Keratinocyte (primary cell): Measurements from ENCODE around the gene ABCC6. TPM values are rescaled to one million over a fixed set of nuclear protein-coding genes. Genes with fewer than 3 reads are reported as not detected.

Experiments
- DNase-seq: peaks from one replicate; pipeline ENCODE4 v3.0.0-alpha.2; 2011; ENCODE audit warnings: low read depth, missing footprints, low spot score
- FAIRE-seq: peaks from 2 replicates; lab custom pipeline; 2011; peaks lifted over from hg19 to GRCh38; lab: Jason Lieb, UNC
- H2AFZ ChIP-seq: 2 replicates; pipeline ENCODE4 v1.6.0; 2012; ENCODE audit warnings: low read length, control low read depth, inconsistent platforms; ENCODE audit not compliant: control insufficient read depth
- H3K27ac ChIP-seq: 2 replicates; pipeline ENCODE4 v1.5.1; 2011; ENCODE audit warnings: low read length; ENCODE audit not compliant: control insufficient read depth, insufficient read depth
- H3K27me3 ChIP-seq: 3 replicates; pipeline ENCODE4 v1.6.0; 2011; ENCODE audit warnings: low read length; ENCODE audit not compliant: control insufficient read depth, insufficient read depth; ENCODE audit errors: extremely low read depth
- H3K36me3 ChIP-seq, 2 experiments: 2 replicates in 1 of 2; 3 replicates in 1 of 2; pipeline ENCODE4 v1.5.1; 2011; ENCODE audit warnings: low read length in 2 of 2, mild to moderate bottlenecking in 1 of 2; ENCODE audit not compliant: control insufficient read depth in 2 of 2, insufficient read depth in 2 of 2; ENCODE audit errors: extremely low read depth in 1 of 2
- H3K4me1 ChIP-seq: 3 replicates; pipeline ENCODE4 v1.5.1; 2011; ENCODE audit warnings: low read length; ENCODE audit not compliant: control insufficient read depth, insufficient read depth; ENCODE audit errors: extremely low read depth
- H3K4me2 ChIP-seq: 3 replicates; pipeline ENCODE4 v1.6.0; 2011; ENCODE audit warnings: low read depth, low read length; ENCODE audit not compliant: control insufficient read depth, insufficient read depth; ENCODE audit errors: extremely low read depth
- H3K4me3 ChIP-seq, 3 experiments: fragments of 200-600 bp in 1 of 3; sonication (generic) in 1 of 3; 2 replicates in 2 of 3; 3 replicates in 1 of 3; pipeline ENCODE4 v1.5.1; 2011 to 2016; ENCODE audit warnings: low read length in 3 of 3, mild to moderate bottlenecking in 3 of 3, control low read depth in 2 of 3, inconsistent platforms in 1 of 3, low read depth in 1 of 3, mixed read lengths in 1 of 3, mixed run types in 1 of 3, moderate library complexity in 1 of 3; ENCODE audit not compliant: control insufficient read depth in 2 of 3, insufficient read depth in 2 of 3; ENCODE audit errors: extremely low read depth in 1 of 3
- H3K79me2 ChIP-seq: 2 replicates; pipeline ENCODE4 v1.6.0; 2012; ENCODE audit warnings: low read length; ENCODE audit not compliant: control insufficient read depth, insufficient read depth
- H3K9ac ChIP-seq: 3 replicates; pipeline ENCODE4 v1.6.0; 2011; ENCODE audit warnings: low read length; ENCODE audit not compliant: control insufficient read depth, insufficient read depth; ENCODE audit errors: extremely low read depth
- H3K9me1 ChIP-seq: 3 replicates; pipeline ENCODE4 v1.6.0; 2011; ENCODE audit warnings: low read length; ENCODE audit not compliant: control insufficient read depth, insufficient read depth; ENCODE audit errors: extremely low read depth
- H3K9me3 ChIP-seq: 2 replicates; pipeline ENCODE4 v1.5.1; 2012; ENCODE audit warnings: low read depth, low read length; ENCODE audit not compliant: control insufficient read depth
- H4K20me1 ChIP-seq: 3 replicates; pipeline ENCODE4 v1.6.0; 2011; ENCODE audit warnings: low read length; ENCODE audit not compliant: control insufficient read depth, insufficient read depth; ENCODE audit errors: extremely low read depth
- EZH2 ChIP-seq: IDR thresholded peaks from one replicate; pipeline ENCODE4 v1.6.1; 2012; ENCODE audit warnings: inconsistent platforms, mild to moderate bottlenecking, low read length, moderate library complexity
- dilution Hi-C: fragments of 300-500 bp; cut with MboI; formaldehyde crosslinking; loops from one replicate; pipeline ENCODE4 v1.7.0; 2020; ENCODE audit warnings: low sequenced_read_pairs; ENCODE audit not compliant: extremely low pct_ligation_motif_present
- polyA plus RNA-seq, 5 experiments: library from polyadenylated mRNA; depleted of rRNA in 3 of 5; stranded (reverse) in 3 of 5; stranded (forward) in 1 of 5; unstranded in 1 of 5; fragments of >200 nt; gene quantifications; 1 replicate in 1 of 5; 2 replicates in 3 of 5; 3 replicates in 1 of 5; pipeline versions ENCODE4 v1.2.1 to v1.2.3, GENCODE V29; 2011 to 2012; ENCODE audit warnings: missing spikeins in 2 of 5, low read depth in 1 of 5, low replicate concordance in 1 of 5
- TF ChIP-seq, protein P1 (sequence below), 3 experiments: IDR thresholded peaks in 1 of 3; conservative IDR thresholded peaks in 1 of 3; optimal IDR thresholded peaks in 1 of 3; 2 replicates in 2 of 3; 3 replicates in 1 of 3; pipeline versions ENCODE3 to v1.5.1; 2011; ENCODE audit warnings: low read length in 3 of 3, mild to moderate bottlenecking in 3 of 3, moderate library complexity in 2 of 3, control low read depth in 1 of 3, inconsistent platforms in 1 of 3; ENCODE audit not compliant: insufficient read depth in 2 of 3; ENCODE audit errors: extremely low read depth in 1 of 3

The ABCC6 gene
- polyA plus RNA-seq, 1 donor (not counting 4 experiments of a cell fraction or from before 2014, with no cell fraction given) = not detected

DNA sequence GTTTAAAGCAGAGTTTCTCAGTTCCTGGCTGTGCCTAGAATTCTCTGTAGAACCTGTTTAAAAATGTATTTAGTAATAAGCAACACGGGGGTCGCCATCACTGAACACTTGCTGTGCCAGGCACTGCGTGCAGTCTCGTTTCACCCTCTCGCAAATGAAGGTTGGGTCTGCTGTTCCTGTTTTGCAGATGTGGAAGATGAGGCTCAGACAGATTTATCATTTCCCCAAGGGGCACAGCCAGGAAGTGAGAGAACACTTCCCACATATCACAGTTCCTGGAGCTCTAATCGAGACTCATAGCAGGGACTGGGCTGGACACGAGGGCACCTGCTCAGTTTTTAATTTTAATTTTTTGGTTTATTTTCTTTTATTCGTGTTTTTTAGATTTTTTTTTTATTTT is 122.7 kb downstream of the ABCC6 start:
- no peak for DNase-seq
- Histone ChIP-seq H3K9me3 (no peaks in the 10 kb centered on the region), H2AFZ (no peak overlapping the region), H3K79me2 (no peaks in the 10 kb centered on the region), H3K9ac (no peak overlapping the region), H3K4me1 (no peaks in the 10 kb centered on the region), H3K9me1 (no peaks in the 10 kb centered on the region), H3K4me3 (no peak overlapping the region), H3K36me3 (peaks cover 24 to 29% of the 10 kb centered on the region in 2 experiments), H3K4me2 (no peak overlapping the region), H3K27ac (no peak overlapping the region), H4K20me1 (no peaks in the 10 kb centered on the region), H3K27me3 (no peaks in the 10 kb centered on the region)
- no peak for FAIRE-seq
- dilution Hi-C loops = no loop called here
- no peak for TF ChIP-seq EZH2
- TF ChIP-seq, protein P1, sequence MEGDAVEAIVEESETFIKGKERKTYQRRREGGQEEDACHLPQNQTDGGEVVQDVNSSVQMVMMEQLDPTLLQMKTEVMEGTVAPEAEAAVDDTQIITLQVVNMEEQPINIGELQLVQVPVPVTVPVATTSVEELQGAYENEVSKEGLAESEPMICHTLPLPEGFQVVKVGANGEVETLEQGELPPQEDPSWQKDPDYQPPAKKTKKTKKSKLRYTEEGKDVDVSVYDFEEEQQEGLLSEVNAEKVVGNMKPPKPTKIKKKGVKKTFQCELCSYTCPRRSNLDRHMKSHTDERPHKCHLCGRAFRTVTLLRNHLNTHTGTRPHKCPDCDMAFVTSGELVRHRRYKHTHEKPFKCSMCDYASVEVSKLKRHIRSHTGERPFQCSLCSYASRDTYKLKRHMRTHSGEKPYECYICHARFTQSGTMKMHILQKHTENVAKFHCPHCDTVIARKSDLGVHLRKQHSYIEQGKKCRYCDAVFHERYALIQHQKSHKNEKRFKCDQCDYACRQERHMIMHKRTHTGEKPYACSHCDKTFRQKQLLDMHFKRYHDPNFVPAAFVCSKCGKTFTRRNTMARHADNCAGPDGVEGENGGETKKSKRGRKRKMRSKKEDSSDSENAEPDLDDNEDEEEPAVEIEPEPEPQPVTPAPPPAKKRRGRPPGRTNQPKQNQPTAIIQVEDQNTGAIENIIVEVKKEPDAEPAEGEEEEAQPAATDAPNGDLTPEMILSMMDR (optimal IDR thresholded peaks at IDR 0.05 in 1 of 3, IDR thresholded peaks at IDR 0.05 in 1 of 3, conservative IDR thresholded peaks at IDR 0.05 in 1 of 3; ENCODE audit: extremely low read depth in 1 of 3, insufficient read depth in 2 of 3, low read length in 3 of 3) = no peak

DNA sequence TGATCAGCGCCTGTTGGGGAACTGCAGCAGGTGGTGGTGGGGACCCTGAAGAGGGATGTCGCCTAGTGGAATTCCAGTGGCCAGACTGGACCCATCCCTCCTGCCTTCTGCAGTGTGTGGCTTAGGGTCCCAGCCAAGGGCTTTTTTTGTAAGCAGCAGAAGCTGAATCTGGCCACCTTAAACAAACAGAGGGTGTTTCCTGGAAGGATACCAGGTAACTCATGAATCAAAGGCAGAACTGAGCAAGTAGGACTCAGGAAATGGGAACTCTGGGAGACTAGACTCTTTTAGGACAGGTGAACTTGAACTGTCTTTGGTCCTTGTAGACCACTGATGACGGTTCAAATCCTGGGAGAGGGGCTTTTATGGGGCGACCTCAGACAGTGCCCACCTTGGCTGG is 124.0 kb downstream of the ABCC6 start:
- DNase-seq = no peak

More for the DNA sequence above, 124.0 kb downstream of the ABCC6 start:
- no peaks in the 10 kb centered on the region for H3K79me2 ChIP-seq
- TF ChIP-seq, protein P1 (optimal IDR thresholded peaks at IDR 0.05 in 1 of 3, IDR thresholded peaks at IDR 0.05 in 1 of 3, conservative IDR thresholded peaks at IDR 0.05 in 1 of 3; ENCODE audit: extremely low read depth in 1 of 3, insufficient read depth in 2 of 3, low read length in 3 of 3) = no peak
- no peak overlapping the region for H3K4me2 ChIP-seq
- no peak overlapping the region for H3K27ac ChIP-seq
- H3K9ac ChIP-seq = no peak overlapping the region
- no peaks in the 10 kb centered on the region for H4K20me1 ChIP-seq
- no peak for FAIRE-seq
- H3K27me3 ChIP-seq = no peaks in the 10 kb centered on the region
- H3K4me3 ChIP-seq = no peak overlapping the region
- peaks cover 19 to 28% of the 10 kb centered on the region in 2 experiments for H3K36me3 ChIP-seq
- H3K9me1 ChIP-seq = no peaks in the 10 kb centered on the region
- H3K4me1 ChIP-seq = no peaks in the 10 kb centered on the region
- no peaks in the 10 kb centered on the region for H3K9me3 ChIP-seq
- dilution Hi-C loops = no loop called here
- no peak overlapping the region for H2AFZ ChIP-seq

Other genes starting within 250 kb of the ABCC6 start
- 20.7 to 46.0 TPM (median 28.8 TPM) in 3 replicates for gene NOMO3, start 9.0 kb upstream of the ABCC6 start, polyA plus RNA-seq
- gene NPIPA7, start 155.6 kb upstream of the ABCC6 start, polyA plus RNA-seq = 20.3 to 22.5 TPM (median 20.5 TPM) in 3 replicates